Measurements from ENCODE around the gene COL23A1. TPM values are rescaled to one million over a fixed set of nuclear protein-coding genes. Genes with fewer than 3 reads are reported as not detected.

COL23A1 gene
- total RNA-seq, 2 experiments from 2014 or later = 0.63 to 0.68 TPM

DNA sequence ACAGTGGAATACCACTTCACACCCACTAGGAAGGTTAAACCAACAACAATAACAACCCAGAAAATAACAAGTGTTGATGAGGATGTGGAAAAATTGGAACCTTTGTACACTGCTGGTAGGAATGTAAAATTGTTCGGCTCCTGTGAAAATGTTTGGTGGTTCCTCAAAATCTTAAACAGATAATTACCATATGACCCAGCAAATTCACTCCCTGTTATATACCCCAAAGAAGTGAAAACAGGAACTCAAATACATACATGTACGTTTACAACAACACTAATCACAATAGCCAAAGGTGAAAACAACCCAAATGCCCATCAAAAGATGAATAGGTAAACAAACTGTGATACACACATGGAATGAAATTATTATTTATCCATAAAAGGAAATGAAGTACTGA, 179.1 kb downstream of the COL23A1 start:
- ATAC-seq (no peak), DNase-seq (no peak)
- H3K9me3 Mint-ChIP-seq (ENCODE audit: insufficient read depth) = no peaks in the 10 kb centered on the region
- H3K36me3 Mint-ChIP-seq (ENCODE audit: low read depth) = no peaks in the 10 kb centered on the region
- no peak overlapping the region for H3K27ac Mint-ChIP-seq
- H3K4me3 Mint-ChIP-seq = no peak overlapping the region
- H3K27me3 Mint-ChIP-seq (ENCODE audit: low read depth) = peaks cover 25% of the 10 kb centered on the region
- POLR2A ChIA-PET = no interaction called here
- no peaks in the 10 kb centered on the region for H3K4me1 Mint-ChIP-seq (ENCODE audit: low read depth)
- CTCF ChIA-PET = no interaction called here

DNA sequence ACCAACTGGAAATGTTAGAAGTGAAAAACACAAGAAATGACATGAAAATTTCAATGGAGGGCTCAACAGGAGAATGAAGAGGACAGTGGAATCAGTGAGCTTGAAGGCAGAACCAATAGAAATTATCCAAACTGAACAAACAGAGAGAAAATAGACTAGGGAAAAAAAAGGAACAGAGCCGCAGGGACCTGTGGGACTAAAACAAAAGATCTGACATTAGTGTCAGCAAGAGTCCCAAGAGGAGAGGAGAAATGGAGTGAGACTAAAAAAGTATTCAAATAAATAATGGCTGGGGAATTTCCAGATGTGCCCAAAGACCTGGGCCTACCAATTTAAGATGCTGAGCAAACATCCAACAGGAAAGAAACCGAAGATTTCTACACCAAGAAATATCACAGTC, 182.5 kb downstream of the COL23A1 start:
- no peaks in the 10 kb centered on the region for H3K36me3 Mint-ChIP-seq (ENCODE audit: low read depth)
- CTCF ChIA-PET = no interaction called here

DNA sequence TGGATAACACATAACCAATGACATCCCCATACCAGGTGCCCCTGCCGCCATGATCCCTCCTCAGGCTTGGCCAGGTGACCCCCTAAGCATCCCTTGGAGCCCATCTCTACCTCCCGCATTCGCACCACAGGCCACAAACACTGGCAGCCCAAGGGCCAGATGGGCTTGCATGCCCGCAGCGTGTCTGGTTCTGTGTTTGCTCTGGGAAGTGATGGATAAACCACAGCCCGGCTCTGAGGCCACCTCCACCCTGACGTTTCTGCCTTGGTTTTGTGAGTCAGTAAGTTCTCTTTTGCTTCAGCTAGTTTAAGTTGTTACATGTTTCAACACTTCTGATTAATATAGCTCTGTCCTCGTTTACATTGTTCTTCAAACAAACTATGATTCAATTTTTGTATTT, 185.2 kb downstream of the COL23A1 start:
- CTCF ChIA-PET = no interaction called here
- Mint-ChIP-seq H3K27ac (no peak overlapping the region), H3K36me3 (ENCODE audit: low read depth) (no peaks in the 10 kb centered on the region), H3K9me3 (ENCODE audit: insufficient read depth) (no peaks in the 10 kb centered on the region), H3K4me1 (ENCODE audit: low read depth) (no peaks in the 10 kb centered on the region), H3K27me3 (ENCODE audit: low read depth) (peaks cover 3% of the 10 kb centered on the region), H3K4me3 (no peak overlapping the region)
- POLR2A ChIA-PET = no interaction called here
- ATAC-seq = no peak
- DNase-seq = no peak

More for the DNA sequence above, 182.5 kb downstream of the COL23A1 start:
- POLR2A ChIA-PET = no interaction called here
- Mint-ChIP-seq H3K9me3 (ENCODE audit: insufficient read depth) (no peaks in the 10 kb centered on the region), H3K4me1 (ENCODE audit: low read depth) (no peaks in the 10 kb centered on the region), H3K4me3 (no peak overlapping the region), H3K27me3 (ENCODE audit: low read depth) (peaks cover 20% of the 10 kb centered on the region), H3K27ac (no peak overlapping the region)
- ATAC-seq = no peak
- no peak for DNase-seq

DNA sequence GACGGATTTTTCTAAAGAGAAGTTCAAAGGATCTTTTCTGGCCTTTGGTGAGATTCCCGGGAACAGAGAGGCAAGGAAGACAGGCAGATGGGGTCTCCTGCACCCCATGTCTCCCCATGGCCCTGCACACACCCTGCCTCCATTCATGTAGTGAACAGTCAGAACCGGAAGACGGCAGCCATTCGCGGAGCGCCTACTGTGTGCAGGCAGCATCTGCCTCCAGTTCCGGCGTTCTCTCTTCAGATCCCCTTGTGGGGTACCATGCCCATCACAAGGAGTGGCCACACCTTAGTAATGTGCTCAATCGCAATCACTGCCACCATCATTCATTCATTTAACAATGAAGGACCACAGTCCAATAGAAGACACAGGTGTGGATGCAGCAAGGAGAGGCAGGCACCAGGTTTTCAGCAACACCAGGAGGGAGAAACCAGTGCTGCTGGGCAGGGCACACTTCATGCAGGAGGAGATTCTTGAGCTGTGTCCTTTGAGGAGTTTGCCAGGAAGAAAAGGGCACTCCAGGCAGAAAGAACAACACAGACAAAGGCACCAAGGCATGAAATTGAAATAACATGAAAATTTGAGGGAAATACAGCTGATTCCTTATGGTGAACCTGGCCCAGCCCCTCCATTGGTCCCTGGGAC, 186.1 kb downstream of the COL23A1 start:
- no peaks in the 10 kb centered on the region for H3K9me3 Mint-ChIP-seq (ENCODE audit: insufficient read depth)
- DNase-seq (no peak), ATAC-seq (no peak)
- no peaks in the 10 kb centered on the region for H3K4me1 Mint-ChIP-seq (ENCODE audit: low read depth)
- ChIA-PET CTCF (no interaction called here), POLR2A (no interaction called here)
- no peaks in the 10 kb centered on the region for H3K36me3 Mint-ChIP-seq (ENCODE audit: low read depth)
- H3K4me3 Mint-ChIP-seq = no peak overlapping the region
- H3K27me3 Mint-ChIP-seq (ENCODE audit: low read depth) = peaks cover 3% of the 10 kb centered on the region
- no peak overlapping the region for H3K27ac Mint-ChIP-seq

DNA sequence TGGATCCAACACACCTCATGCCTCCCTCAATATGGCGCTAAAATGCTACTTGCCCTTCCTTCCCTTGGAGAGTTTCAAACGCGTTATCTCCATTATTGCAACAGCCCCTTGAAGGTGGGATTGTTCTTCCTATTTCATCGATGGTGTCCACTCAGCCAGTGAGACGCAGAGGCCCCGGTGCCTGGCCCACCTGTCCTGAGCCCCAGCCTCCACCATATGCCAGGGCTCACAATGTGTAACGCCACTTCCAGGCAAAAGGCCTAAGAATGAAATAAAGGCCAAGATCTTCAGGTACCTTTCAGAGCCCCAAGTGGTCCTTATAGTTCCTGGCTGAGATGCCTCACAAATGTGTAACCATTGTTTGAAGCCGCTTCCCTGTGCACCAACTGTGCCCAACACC, 186.8 kb downstream of the COL23A1 start:
- Mint-ChIP-seq H3K36me3 (ENCODE audit: low read depth) (no peaks in the 10 kb centered on the region), H3K4me1 (ENCODE audit: low read depth) (no peaks in the 10 kb centered on the region), H3K27ac (no peak overlapping the region), H3K27me3 (ENCODE audit: low read depth) (peaks cover 3% of the 10 kb centered on the region), H3K4me3 (no peak overlapping the region), H3K9me3 (ENCODE audit: insufficient read depth) (no peaks in the 10 kb centered on the region)
- POLR2A ChIA-PET = no interaction called here
- no peak for ATAC-seq
- no peak for DNase-seq
- CTCF ChIA-PET = no interaction called here

DNA sequence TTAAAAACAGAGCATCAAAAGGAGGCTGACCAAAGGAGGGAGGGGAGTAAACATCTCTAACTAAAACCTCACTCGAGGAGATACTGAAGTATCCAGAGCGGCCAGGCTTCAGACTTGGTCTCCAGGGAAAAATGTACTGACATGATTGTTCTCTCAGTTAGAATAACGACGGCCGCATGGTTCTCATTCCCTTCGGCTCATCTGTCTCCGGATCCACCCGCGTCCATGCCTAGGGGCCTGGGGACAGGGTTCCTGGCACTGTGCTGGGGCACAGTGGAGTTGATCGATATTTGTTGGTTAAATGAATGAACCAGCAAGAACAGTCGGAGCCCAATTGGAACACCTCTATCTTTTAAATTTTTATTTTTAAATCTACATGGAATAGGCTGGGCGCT, 190.5 kb downstream of the COL23A1 start:
- ChIA-PET CTCF (no interaction called here), POLR2A (no interaction called here)
- Mint-ChIP-seq H3K4me1 (ENCODE audit: low read depth) (no peaks in the 10 kb centered on the region), H3K27ac (no peak overlapping the region), H3K27me3 (ENCODE audit: low read depth) (no peaks in the 10 kb centered on the region), H3K4me3 (no peak overlapping the region), H3K36me3 (ENCODE audit: low read depth) (no peaks in the 10 kb centered on the region), H3K9me3 (ENCODE audit: insufficient read depth) (no peaks in the 10 kb centered on the region)
- no peak for ATAC-seq
- DNase-seq = no peak

DNA sequence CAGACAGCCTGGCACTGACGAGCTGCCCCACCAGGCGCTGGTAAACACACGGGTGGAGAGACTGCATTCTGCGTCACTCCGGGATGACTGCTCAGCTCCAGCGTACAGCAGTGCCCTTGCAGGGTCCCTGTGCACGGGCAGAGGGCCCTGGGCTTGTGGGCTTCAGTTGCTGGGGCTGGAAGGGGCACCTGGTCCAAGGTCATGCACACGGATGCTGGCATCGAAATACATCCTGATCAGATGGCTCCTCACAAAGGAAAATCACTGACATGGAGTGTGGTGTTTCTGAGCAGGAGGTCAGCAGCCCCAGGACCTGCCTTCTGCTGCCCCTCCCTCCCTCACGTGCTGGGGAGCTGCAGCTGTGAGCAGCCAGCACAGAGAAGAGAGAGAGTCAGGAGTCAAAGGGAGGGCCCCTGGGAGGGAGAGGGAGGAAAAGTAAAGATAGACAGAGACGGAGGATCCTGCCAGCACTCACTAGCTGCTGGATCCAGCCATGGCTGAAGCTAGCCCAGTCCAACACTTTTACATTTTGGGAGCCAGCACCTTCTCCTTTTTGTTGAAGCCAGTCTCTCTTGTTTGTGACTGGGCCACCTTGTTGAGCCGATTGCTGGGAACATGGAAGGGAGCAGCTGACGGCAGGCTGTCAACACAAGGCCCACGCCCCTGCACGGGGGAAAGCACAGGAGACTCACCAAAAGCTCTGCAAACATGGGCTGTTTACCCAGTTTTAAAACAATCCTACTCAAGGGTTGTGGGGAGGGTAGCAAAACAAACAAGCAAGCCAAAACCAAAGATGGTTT, 191.1 kb downstream of the COL23A1 start:
- ChIA-PET POLR2A (no interaction called here), CTCF (no interaction called here)
- Mint-ChIP-seq H3K4me3 (no peak overlapping the region), H3K36me3 (ENCODE audit: low read depth) (no peaks in the 10 kb centered on the region), H3K27ac (no peak overlapping the region), H3K9me3 (ENCODE audit: insufficient read depth) (no peaks in the 10 kb centered on the region), H3K4me1 (ENCODE audit: low read depth) (no peaks in the 10 kb centered on the region), H3K27me3 (ENCODE audit: low read depth) (no peaks in the 10 kb centered on the region)
- DNase-seq = no peak
- no peak for ATAC-seq

DNA sequence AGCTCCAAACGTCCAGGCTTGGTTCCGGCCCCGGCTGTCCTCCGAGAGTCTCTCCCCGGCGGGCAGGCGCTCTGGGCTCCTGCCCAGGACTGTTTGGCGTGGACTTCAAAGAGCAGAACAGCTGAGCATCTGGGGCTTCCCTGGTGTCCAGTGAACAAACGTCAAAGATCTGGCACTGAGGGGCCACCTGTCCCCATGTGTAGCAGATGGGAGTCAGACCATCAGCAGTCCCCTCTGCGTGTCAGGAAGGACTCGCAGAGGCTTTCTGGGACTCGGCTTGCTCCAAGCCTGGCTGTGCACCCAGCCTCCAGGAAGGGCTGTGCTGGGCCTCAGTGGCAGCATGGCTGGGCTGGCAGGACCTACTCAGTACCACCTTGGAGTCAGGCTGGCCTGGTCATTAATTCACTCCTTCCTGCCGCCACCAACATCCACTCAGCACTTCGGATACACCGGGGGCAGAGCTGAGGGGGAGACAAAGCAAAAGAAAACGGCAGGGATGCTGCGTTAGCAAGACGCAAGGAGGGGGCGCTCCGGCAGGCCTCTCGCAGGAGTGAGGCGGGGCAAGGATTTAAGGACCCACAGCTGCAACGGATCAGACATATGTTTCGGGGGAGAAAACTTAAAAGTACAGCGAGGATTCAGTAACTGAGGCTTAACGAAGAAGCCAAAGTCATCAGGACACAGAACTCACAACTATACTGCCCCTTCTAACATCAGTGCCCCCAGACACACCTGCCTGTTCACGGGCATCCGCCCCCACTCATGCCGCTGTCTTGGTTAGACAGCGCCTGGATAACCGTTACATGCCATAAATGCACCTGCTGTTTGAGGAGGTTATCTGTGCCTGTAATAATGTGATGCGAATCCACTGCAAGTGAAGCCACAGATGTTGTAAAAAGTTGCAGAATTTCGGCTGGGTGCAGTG, 193.1 kb downstream of the COL23A1 start:
- H3K27ac Mint-ChIP-seq = no peak overlapping the region
- POLR2A ChIA-PET = no interaction called here
- DNase-seq (no peak), ATAC-seq (no peak)
- H3K36me3 Mint-ChIP-seq (ENCODE audit: low read depth) = no peaks in the 10 kb centered on the region
- no peaks in the 10 kb centered on the region for H3K4me1 Mint-ChIP-seq (ENCODE audit: low read depth)
- H3K27me3 Mint-ChIP-seq (ENCODE audit: low read depth) = no peaks in the 10 kb centered on the region
- no peaks in the 10 kb centered on the region for H3K9me3 Mint-ChIP-seq (ENCODE audit: insufficient read depth)
- CTCF ChIA-PET = no interaction called here
- no peak overlapping the region for H3K4me3 Mint-ChIP-seq

DNA sequence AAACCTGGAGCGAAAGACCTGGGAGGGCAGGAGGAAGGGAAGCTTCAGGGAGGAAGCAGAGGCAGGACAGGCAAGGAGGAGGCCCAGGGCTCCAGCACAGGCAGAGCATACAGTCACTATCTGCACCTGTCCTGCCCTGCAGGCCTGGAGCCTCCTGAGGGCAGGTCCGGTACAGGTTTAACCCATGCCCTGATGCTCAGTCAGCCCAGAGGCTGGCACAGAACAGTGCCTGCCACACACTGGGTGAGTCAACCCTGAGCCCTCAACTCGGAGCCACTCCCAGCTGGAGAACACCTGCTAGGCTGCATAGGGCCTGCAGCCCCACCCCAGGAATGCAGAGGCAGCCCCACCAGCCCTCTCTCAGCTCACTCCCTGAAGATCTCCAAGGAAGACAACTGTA, 196.1 kb downstream of the COL23A1 start:
- Mint-ChIP-seq H3K4me3 (no peak overlapping the region), H3K4me1 (ENCODE audit: low read depth) (no peaks in the 10 kb centered on the region), H3K36me3 (ENCODE audit: low read depth) (no peaks in the 10 kb centered on the region), H3K27me3 (ENCODE audit: low read depth) (no peaks in the 10 kb centered on the region), H3K9me3 (ENCODE audit: insufficient read depth) (no peaks in the 10 kb centered on the region), H3K27ac (no peak overlapping the region)
- ChIA-PET POLR2A (no interaction called here), CTCF (no interaction called here)
- DNase-seq (no peak), ATAC-seq (no peak)

DNA sequence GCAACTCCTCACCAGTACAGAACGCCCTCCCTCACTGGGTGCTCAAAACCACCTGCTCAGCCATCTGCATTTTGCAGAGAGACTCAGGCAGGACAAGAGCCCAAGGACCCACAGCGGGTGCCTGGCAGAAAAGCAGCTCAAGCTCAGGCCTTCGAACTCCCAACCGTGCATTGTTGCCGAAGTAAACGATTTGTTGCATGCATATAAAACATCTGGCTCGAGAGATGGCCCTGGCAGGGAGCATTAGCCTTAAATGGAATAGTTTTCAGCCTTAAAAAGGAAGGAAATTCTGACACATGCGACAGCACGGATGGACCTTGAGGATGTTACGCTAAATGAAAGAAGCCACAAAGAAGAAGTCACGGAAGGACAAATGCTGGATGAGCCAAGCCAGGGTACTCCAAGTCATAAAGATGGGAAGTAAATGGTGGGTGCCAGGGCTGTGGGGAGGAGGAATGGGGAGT, 197.2 kb downstream of the COL23A1 start:
- ChIA-PET CTCF (no interaction called here), POLR2A (no interaction called here)
- H3K4me3 Mint-ChIP-seq = no peak overlapping the region
- no peaks in the 10 kb centered on the region for H3K36me3 Mint-ChIP-seq (ENCODE audit: low read depth)
- no peak overlapping the region for H3K27ac Mint-ChIP-seq
- H3K27me3 Mint-ChIP-seq (ENCODE audit: low read depth) = no peaks in the 10 kb centered on the region
- no peak for DNase-seq
- H3K4me1 Mint-ChIP-seq (ENCODE audit: low read depth) = no peaks in the 10 kb centered on the region
- no peaks in the 10 kb centered on the region for H3K9me3 Mint-ChIP-seq (ENCODE audit: insufficient read depth)
- no peak for ATAC-seq

DNA sequence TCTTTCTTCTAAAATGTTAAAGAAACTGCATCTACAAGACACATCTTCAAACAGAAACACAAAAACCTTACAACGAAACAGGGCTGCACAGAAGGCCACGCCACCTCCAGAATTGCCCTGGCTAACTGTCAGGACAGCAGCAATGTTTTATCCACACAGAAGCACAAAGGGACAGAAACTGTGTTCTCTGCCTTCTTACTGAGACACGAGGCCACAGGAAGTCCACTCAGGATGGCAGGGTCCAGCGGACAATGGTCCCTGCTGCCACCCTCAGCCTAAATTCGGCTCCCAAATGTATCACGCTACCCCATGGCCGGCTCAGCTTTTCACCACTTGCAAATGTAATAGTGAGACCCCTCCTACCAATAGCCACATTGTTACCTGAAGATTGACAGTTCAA, 197.8 kb downstream of the COL23A1 start:
- Mint-ChIP-seq H3K27me3 (ENCODE audit: low read depth) (no peaks in the 10 kb centered on the region), H3K36me3 (ENCODE audit: low read depth) (no peaks in the 10 kb centered on the region), H3K27ac (no peak overlapping the region), H3K9me3 (ENCODE audit: insufficient read depth) (no peaks in the 10 kb centered on the region), H3K4me1 (ENCODE audit: low read depth) (no peaks in the 10 kb centered on the region), H3K4me3 (no peak overlapping the region)
- ChIA-PET POLR2A (no interaction called here), CTCF (no interaction called here)
- DNase-seq (no peak), ATAC-seq (no peak)

DNA sequence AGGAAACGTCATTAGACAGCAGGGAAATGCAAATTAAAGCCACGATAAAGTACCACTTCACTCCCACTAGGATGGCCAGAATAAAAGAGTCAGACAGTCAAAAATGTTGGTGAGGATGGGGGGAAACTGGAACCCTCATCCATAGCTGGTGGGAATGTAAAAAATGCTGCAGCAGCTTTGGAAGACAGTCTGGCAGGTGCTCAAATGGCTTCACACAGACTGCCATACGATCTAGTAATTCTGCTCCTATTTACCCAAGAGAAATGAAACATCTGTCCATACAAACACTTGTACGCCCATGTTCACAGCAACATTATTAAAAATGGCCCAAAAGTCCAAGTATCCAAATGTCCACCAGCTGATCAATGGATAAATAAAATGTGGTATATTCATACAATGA, 198.7 kb downstream of the COL23A1 start:
- no peak for ATAC-seq
- DNase-seq = no peak
- POLR2A ChIA-PET = no interaction called here
- Mint-ChIP-seq H3K27me3 (ENCODE audit: low read depth) (no peaks in the 10 kb centered on the region), H3K36me3 (ENCODE audit: low read depth) (no peaks in the 10 kb centered on the region), H3K27ac (no peak overlapping the region), H3K9me3 (ENCODE audit: insufficient read depth) (no peaks in the 10 kb centered on the region), H3K4me1 (ENCODE audit: low read depth) (no peaks in the 10 kb centered on the region), H3K4me3 (no peak overlapping the region)
- CTCF ChIA-PET = no interaction called here

Data from activated CD8-positive, alpha-beta T cell treated with anti-CD3 and anti-CD28 coated beads, Interleukin-2, amount 10 ng/mL, durations not matched to agents 7 days and 5 days (primary cell).